Ureter (tissue), 1 donor: ENCODE results near the gene KLF8. TPM values are rescaled to one million over a fixed set of nuclear protein-coding genes. Genes with fewer than 3 reads are reported as not detected.
"Not testable (repeated sequence)": the region's sequence is repeated elsewhere in the genome, so short reads cannot be mapped to it uniquely, and the experiment has no call there.

Source experiments
- DNase-seq: peaks from one replicate; pipeline ENCODE4 v3.0.0-alpha.2; 2020; ENCODE audit warnings: low spot score
- total RNA-seq: library from RNA; stranded (reverse); gene quantifications from one replicate; pipeline ENCODE4 v1.2.4, GENCODE V29; 2023
- donor health status: DM: yes; HTN: yes; CAD: no.

The KLF8 gene
- total RNA-seq: 22.7 TPM

- DNase-seq: peak; percentile 72
Observed at GRCh38 chrX:56232221-56233082, at the start of gene KLF8. TSS of gene KLF8 (plus strand) at chrX:56232356. CDS start at chrX:56233335, 979 bp downstream.

GRCh38 chrX:56206945-56207344 lies 25.2 kb upstream of the KLF8 start:
- DNase-seq: not testable (repeated sequence)

- no peak for DNase-seq
Observed at GRCh38 chrX:56211701-56212100, 20.5 kb upstream of the KLF8 start.

- no peak for DNase-seq
Observed at GRCh38 chrX:56216332-56216731, 15.8 kb upstream of the KLF8 start.

- no peak for DNase-seq
Observed at GRCh38 chrX:56219700-56220099, 12.5 kb upstream of the KLF8 start.

- DNase-seq: no peak
Observed at GRCh38 chrX:56221101-56221500, 11.1 kb upstream of the KLF8 start.

- DNase-seq: no peak
Observed at GRCh38 chrX:56222473-56223000, 9.6 kb upstream of the KLF8 start.

GRCh38 chrX:56226980-56227379 lies 5.2 kb upstream of the KLF8 start:
- no peak for DNase-seq

- no peak for DNase-seq
Observed at GRCh38 chrX:56228914-56229313, 3.2 kb upstream of the KLF8 start.

- DNase-seq: no peak
Observed at GRCh38 chrX:56231537-56232090, 542 bp upstream of the KLF8 start.

GRCh38 chrX:56233100-56233499 lies 944 bp downstream of the KLF8 start:
- DNase-seq: no peak

GRCh38 chrX:56233682-56234081 lies 1.5 kb downstream of the KLF8 start:
- peak; percentile 59 for DNase-seq

- DNase-seq: no peak
Observed at GRCh38 chrX:56248492-56248891, 16.3 kb downstream of the KLF8 start.

- no peak for DNase-seq
Observed at GRCh38 chrX:56253832-56254703, 21.9 kb downstream of the KLF8 start.

- no peak for DNase-seq
Observed at GRCh38 chrX:56268888-56269287, 36.7 kb downstream of the KLF8 start.

- DNase-seq: no peak
Observed at GRCh38 chrX:56278692-56279091, 46.5 kb downstream of the KLF8 start.

GRCh38 chrX:56279863-56280262 lies 47.7 kb downstream of the KLF8 start:
- no peak for DNase-seq

- no peak for DNase-seq
Observed at GRCh38 chrX:56281789-56282188, 49.6 kb downstream of the KLF8 start.

- DNase-seq: no peak
Observed at GRCh38 chrX:56284269-56284668, 52.1 kb downstream of the KLF8 start.

- no peak for DNase-seq
Observed at GRCh38 chrX:56288608-56289007, 56.5 kb downstream of the KLF8 start.

GRCh38 chrX:56289449-56289848 lies 57.3 kb downstream of the KLF8 start:
- no peak for DNase-seq

- DNase-seq: no peak
Observed at GRCh38 chrX:56308726-56309125, 76.6 kb downstream of the KLF8 start.
